GM10847 (cell line): ENCODE measurements around the gene SMG5.

Source experiments
- POLR2A ChIP-seq: IDR thresholded peaks from 2 replicates; pipeline ENCODE4 v1.6.1; 2011; ENCODE audit not compliant: insufficient read length; ENCODE audit errors: extremely low read depth

Gene SMG5, protein sequence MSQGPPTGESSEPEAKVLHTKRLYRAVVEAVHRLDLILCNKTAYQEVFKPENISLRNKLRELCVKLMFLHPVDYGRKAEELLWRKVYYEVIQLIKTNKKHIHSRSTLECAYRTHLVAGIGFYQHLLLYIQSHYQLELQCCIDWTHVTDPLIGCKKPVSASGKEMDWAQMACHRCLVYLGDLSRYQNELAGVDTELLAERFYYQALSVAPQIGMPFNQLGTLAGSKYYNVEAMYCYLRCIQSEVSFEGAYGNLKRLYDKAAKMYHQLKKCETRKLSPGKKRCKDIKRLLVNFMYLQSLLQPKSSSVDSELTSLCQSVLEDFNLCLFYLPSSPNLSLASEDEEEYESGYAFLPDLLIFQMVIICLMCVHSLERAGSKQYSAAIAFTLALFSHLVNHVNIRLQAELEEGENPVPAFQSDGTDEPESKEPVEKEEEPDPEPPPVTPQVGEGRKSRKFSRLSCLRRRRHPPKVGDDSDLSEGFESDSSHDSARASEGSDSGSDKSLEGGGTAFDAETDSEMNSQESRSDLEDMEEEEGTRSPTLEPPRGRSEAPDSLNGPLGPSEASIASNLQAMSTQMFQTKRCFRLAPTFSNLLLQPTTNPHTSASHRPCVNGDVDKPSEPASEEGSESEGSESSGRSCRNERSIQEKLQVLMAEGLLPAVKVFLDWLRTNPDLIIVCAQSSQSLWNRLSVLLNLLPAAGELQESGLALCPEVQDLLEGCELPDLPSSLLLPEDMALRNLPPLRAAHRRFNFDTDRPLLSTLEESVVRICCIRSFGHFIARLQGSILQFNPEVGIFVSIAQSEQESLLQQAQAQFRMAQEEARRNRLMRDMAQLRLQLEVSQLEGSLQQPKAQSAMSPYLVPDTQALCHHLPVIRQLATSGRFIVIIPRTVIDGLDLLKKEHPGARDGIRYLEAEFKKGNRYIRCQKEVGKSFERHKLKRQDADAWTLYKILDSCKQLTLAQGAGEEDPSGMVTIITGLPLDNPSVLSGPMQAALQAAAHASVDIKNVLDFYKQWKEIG

DNA sequence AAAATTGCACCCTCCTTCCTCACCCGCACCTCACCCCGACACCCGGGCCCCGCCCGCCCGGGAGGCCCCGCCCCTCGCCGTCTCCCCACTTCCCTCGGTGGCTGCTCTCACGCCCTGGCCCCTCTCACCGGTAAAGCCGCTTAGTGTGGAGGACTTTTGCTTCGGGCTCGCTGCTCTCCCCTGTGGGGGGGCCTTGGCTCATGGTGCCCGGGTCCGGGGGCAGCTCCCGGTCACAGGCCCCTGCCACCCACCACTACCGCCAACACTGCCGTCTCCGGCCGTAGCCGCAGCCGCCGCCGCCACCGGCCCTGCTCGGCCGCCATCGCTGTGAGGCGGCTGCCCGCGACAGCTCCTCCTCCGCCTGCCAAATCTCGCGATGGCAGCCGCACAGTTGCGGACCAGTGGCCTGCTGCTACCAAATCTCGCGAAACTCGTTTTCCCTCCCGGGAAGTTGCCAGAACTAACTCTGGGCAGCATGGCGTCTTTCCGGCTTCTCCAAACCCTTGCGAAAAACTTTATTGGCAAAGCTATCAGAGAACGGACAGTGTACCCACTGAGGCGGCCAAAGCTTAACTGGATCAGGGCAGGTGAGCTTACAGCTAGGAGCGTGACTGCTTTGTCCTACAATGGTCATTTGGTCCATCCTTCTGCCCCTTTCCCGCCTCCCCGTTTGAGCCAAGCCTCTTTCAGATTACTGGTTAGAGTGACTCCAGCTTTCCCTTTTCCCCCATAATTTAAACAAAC is at the start of gene SMG5:
Gene SMG5, minus strand, starts transcription at position 347 of the 744 bp plus-strand sequence. Its CDS starts 145 bp downstream, at position 202.
- TF ChIP-seq POLR2A: peak; percentile 96

DNA sequence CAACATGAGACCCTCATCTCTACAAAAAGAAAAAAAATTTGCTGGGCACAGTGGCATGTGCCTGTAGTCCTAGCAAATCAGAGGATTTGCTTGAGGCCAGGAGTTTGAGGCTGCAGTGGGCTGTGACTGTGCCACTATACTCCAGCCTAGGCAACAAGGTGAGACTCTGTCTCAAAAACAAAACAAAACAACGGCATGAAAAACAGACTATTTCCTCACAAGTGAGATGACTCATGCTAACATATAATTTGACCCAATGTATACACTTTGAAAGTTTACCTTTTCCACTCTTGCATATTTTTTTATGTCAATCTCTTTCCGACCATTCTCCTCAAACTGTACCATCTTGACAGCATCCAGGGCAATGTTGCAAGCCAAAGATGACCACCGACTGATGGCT is 37.9 kb upstream of the SMG5 start:
- TF ChIP-seq POLR2A: no peak

DNA sequence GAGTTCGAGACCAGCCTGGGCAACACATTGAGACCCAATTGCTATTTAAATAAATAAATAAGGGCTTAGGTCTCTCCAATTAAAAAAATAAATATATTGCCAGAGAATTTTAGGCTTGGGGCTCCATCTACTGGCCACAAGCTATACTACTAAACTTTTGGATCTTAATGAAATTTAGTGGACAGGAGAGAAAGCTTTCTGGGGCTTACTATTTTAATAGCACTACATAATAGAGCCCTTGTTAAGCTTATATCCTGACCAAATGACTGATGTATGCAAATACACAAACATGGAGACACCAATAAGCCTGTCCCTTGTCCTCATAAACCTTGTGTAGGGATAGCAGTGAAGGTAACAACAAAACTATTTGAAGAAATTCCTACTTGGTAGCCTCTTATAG is 37.0 kb upstream of the SMG5 start:
- no peak for TF ChIP-seq POLR2A

DNA sequence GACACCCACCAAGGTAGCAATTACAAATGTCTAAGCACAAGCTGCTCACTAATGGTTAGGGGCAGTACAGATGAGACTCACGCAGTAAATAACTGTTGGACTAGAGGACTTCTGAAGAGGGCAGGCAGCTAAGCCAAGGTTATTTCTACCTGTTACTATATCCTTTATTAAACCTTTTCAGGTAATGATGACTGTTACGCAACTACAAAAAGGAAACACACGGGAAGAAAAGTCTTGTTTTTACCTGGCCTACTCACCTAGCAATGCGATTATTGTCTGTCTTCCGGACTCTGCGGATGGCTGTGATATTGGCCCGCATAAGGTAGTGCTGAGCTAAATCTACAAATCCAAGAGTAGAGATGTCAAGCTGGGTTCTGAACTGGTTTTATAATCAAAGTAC is 34.3 kb upstream of the SMG5 start:
- TF ChIP-seq POLR2A: no peak

DNA sequence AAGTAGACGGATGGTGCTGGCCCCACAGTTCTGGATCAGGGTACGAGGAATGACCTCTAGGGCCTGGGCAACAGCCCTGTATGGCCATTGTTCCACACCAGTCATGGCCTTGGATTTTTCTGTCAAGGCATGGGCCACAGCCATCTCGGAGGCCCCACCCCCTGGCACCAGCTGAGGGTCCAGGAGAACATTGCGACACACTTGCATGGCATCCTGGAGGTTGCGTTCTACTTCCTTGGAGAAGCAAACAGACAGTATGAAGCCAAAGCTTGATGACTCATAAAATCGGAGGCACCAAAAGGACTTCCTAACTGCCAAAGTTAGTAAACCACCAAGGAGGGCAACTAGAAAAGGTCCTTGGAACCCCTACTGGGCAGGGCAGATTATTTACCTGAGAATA is 28.3 kb upstream of the SMG5 start:
- no peak for TF ChIP-seq POLR2A

DNA sequence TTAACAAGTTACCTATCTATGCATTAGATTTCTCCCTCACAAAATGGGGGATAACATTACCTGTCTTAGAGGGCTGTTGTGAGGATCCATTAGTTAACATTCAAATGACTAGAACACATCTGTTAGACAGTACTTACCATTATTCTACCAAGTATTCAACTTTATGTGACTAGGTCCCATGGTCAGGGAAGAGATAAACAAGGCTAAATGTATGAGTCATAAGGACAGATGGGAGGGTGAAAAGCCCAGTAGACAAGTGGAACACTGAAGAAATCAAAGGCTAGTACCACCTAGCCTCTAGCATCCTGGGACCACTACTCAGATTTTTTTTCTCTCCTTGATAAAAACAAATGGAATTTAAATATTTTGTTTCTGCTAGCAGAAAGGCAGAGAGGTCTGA is 25.5 kb upstream of the SMG5 start:
- TF ChIP-seq POLR2A: no peak

DNA sequence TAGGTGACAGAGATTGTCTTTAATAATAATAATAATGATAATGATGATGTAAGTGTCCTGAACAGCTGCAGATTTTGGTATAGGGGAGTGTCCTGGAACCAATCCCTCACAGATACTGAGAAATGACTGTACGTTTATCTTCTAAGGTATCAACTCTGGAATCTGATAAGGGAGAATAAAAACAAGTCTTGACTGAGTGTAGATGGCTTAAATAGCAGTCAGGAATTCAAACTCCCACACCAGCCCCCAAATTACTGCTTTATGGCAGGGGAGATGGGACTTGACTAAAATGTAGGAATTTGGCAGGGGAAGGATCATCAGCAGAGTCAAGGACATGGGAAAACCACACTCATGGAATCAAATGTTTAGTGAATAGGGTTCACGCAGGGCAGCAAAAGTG is 22.6 kb upstream of the SMG5 start:
- no peak for TF ChIP-seq POLR2A

DNA sequence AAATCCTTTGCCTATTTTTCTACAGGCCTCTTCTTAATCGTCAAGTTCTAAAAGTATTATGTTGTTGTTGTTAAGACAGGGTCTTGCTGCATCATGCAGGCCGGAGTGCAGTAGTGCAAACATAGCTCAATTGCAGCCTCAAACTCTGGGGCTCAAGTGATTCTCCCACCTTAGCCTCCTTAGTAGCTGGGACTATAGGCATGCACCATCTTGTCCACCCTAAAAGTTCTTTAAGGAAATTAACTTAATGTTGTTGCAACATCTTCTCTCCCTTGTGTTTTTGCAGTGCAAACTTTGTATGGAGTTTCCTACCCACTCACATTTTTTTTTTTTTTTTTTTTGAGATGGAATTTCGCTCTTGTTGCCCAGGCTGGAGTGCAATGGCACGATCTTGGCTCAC is 20.6 kb upstream of the SMG5 start:
- no peak for TF ChIP-seq POLR2A

DNA sequence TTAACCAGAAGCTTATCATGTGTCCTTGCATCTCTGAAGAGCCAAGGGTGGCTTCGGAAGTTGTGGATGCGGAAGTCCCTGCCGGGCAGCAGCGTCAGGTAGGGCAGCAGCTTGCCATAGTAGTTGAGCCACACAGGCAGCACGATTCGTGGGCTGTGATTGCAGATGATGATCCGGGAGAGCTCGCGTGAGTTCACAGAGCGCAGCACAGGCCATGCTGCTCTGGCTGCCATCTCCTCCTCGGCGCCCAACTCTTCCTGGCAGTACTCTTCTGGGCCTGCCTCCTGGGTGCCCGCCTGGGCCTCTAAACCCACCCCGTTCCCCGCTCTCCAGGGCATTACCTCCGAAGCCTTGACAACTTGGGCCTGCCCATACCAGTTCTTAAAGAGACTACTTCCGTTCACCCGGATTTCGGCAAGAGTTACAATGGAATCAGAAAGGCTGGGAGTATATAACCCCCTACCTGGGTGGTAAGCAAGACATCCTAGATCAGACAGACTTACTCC is 16.3 kb upstream of the SMG5 start, which contains the start of gene VHLL:
Gene VHLL, minus strand, starts transcription at position 456 of the 506 bp plus-strand sequence. Its CDS starts 118 bp downstream, at position 338.
- no peak for TF ChIP-seq POLR2A

DNA sequence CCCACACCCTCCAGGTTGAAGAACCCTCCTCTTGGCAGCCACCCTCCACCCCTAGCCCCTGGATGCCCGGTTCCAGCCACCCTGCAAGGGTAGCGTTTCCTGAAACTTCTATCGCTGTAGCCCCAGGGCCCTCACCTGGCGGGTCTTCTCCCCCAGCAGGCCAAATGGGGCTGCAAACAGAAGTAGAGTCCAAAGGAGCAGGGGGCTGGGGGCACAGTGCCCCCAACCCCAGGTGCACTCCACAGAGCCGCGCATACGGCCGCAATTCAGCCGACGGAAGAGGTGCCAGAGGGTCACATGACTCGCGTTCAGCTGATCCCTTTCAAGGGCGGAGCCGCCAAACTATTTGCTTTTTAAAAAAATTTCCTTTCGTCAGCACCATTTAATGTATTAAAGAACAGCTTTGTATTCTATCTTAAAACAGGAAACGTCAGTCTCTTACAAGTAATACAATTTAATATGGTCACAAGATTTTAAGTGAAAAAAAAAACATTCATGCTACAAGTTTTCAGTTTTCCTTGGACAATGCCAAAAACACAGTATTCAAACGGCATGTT is 12.8 kb upstream of the SMG5 start, which contains the start of gene GLMP:
Gene GLMP, minus strand, starts transcription at position 289 of the 557 bp plus-strand sequence. Its CDS starts 34 bp downstream, at position 255.
- peak; percentile 39 for TF ChIP-seq POLR2A

DNA sequence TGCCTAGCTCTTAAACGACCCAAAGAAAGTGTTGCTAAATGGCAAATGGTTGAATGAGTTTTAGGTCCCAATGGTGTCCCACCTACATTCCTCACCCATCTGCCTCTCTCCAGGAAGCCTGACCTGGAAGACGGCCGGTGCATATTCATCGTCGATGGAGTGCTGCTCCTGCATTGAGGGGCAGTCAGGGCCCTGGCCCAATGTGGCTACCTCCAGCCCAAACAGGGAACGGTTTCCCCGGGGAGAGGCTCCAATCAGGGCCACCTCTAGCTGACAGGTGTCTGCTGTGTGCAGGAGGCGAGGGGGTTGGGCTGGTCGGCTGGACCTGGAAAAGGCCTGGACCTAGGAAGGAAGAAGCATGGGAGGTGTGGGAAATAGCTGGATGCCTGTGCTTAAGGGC is 11.3 kb upstream of the SMG5 start:
- no peak for TF ChIP-seq POLR2A

DNA sequence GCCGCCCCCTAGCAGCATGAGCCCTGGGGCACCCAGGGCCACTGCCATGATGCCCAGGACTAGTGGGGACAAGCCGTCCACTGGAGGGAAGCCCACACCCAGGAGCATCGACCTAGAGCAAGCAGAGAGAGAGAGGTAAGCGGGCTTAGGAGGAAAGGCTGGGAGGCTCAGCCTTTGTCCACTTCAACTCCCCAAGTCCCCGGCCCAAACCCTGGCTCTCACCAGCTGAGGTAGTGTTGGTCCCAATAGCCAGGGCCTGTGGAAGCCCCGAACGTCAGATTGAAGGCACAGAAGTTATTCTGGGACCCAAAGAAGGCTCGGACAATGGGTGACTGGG is 10.4 kb upstream of the SMG5 start:
- TF ChIP-seq POLR2A: no peak

DNA sequence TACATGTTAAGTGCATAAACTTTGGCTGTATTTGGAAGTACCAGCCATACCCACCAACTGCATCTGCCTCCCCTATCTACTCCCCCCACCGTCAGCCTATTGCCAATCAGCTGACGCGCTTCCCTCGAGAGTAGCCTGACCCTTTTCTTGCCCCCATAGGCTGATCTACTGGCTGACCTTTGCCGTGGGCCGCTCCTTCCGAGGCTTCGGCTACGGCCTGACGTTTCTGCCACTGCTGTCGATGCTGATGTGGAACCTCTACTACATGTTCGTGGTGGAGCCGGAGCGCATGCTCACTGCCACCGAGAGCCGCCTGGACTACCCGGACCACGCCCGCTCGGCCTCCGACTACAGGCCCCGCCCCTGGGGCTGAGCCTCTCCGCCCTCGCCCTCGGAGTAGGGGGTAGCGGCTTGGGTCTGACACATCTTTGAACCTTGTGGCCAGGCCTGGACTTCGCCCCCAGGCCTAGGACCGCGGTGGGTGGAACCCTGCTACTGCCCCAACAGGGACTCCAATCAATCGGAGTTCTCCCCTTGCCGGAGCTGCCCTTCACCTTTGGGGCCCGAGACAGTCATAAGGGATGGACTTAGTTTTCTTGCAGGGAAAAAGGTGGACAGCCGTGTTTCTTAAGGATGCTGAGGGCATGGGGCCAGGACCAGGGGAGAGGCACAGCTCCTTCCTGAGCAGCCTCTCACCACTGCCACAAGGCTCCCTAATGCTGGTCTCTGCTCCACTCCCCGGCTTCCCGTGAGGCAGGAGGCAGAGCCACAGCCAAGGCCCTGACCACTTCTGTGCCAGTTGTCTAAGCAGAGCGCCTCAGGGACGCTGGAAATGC is 8.8 kb upstream of the SMG5 start:
- no peak for TF ChIP-seq POLR2A

DNA sequence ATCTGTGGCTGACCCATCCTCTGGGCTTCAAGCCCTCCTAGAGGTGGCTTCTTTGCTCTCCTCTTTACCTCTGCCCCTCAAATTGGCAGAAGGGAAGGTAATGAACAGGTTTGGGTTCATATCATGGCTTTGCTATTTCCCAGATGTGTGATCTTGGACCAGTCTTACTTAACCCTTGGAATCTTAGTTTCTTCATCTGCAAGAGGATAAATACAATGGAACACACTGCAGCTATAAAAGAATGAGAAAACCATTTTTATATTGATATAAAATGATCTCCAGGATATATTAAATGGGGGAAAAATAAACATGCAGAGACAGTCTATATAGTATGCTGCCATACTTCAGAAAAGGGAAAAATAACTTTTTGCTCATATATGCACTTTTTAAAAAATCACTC is 7.2 kb upstream of the SMG5 start:
- TF ChIP-seq POLR2A: no peak
